Hypothalamus (tissue), 51 donors: ENCODE data around the gene TXK.
"Not testable (repeated sequence)": the region's sequence is repeated elsewhere in the genome, so short reads cannot be mapped to it uniquely, and the experiment has no call there.

Experiments used
- DNase-seq, 51 donors: peaks; one replicate each; lab custom pipeline; 2025; lab: John Stamatoyannopoulos, UW

The TXK gene

DNA sequence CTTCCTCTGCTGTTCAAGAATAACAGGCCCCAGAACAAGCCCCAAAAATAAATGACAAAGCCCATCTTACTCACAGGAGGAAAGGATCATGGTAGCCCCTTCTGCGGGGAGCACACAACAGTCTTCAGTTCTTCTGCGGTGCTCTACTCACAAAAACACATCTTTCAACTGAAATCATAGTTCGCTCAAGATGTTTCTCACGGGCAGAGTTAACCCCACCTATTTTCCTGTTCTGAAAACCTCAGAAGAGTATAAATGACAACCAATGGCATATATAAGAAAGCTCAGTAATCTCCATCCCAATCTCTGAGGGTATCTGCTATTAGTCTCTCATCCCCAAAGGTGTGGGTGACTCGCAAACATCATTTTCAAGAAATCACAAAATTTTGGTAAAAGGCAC, at the start of gene TXK:
Gene TXK (minus strand): TSS at position 170 of the 400 bp plus-strand sequence. CDS start 80 bp downstream, at position 90.
- DNase-seq: no peak

DNA sequence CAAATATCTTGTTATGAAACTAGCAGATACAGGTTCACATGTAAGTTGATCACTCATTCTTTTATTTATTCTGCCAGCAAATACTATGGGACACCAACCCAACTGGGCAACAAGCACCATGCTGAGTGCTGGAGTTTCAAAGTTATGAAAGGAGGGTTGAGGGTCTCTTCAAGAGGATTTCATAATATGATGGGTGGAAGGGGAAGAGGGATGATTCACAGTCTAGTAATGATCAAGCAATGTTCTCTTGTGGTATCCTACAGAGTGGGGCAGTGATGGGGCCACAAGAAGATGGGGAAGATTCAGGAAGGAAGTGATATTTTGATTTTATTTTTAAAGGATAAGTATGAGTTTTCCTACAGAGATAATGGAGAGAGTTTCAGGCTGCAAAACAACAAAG, 46.2 kb upstream of the TXK start:
- no peak for DNase-seq

DNA sequence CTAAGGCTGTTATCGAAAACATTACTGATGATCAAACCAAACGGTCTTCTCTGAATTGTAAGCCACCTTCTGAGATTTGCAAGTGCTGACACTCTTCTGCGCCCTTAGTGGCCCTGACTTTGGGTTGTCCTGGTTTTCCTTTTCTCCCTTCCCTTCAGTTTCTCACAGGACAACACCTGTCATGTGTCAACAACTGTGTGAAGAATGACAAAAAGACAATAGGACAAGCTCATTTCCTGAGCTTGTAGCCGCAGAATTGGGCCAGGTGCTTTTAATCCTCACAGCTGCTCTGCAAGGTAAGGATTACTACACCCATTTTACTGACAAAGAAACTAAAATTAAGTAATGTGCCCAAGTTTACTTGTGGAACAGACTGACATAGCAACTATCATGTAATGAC, 44.9 kb upstream of the TXK start:
- no peak for DNase-seq

DNA sequence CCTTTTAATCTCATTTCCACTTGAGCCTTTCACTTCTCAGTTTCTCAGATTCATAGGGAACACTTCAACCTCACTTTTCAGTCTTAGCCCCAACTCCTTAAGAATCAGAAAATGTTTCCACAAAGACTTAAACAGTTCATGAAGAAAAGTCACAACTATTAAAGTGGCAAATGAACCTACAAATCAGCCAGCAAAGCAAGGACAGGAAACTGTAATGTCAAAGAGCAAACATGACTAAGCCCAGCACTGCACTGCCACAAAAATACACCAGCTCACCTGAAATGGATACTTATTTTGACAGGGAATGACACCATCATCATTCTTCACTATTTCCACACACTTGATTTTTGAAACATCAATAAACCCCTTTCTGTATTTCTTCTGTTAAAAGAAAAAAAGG, 41.8 kb upstream of the TXK start:
- no peak for DNase-seq

DNA sequence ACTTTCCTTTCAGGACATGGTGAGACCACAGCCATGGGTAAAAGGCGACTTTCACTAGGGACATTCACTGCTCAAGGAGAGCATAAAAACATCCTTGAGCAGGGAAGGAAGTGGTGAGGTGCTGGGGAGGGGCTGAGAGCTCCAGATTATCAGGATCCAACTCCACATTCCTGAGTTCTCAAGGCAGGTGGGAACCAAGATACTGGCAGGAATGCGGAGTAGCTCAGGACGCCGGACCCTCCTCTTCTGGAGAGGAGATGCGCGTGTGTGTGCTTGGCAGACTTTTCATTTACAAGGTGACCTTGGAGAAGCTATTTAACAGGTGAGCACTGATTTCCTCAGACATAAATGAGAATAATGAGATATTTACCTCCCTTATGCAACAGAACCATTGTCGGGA, 41.3 kb upstream of the TXK start:
- no peak for DNase-seq

DNA sequence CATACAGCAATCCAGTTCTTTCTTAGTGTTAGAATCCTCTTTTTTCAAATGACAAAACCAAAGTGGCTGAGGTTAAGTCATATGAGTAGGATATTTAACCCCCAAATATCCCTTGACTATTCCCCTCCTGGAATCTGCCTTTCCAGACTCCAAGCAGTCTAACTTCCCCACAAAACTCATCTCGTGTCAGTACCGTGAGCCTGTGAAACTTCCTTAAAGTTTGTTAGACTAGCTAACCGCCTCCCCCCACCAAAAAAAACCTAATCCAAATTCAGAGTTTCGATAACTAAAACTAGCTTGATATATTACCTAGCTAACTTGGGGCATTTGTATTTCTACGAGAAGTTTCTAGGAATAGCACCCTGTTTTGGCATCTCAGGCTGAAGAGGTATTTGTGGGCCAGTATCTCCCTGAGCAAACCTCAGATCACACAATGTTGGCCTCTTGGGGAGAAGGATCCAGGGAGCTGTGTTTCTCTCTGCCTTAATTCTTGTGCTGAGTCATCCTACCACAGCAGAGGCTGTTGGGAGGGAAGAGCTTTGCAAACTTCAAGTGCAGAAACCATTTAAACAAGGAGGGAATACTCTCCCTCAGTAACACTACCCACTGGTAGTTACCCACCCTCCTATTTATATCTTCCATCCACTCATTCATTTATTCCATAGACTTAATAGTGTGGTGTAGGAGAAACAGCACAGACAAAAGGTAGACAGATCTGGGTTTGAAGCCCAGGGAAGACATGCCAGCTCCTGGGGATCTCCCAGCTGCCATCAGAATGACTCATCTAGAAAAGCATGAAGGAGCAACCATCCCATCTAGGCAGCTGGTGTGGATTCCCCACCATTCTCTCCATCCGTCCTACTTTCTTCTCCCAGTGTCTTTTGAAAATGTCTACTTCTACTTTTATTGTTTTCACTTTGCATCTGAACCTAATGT, 39.3 kb upstream of the TXK start:
- DNase-seq: no peak

DNA sequence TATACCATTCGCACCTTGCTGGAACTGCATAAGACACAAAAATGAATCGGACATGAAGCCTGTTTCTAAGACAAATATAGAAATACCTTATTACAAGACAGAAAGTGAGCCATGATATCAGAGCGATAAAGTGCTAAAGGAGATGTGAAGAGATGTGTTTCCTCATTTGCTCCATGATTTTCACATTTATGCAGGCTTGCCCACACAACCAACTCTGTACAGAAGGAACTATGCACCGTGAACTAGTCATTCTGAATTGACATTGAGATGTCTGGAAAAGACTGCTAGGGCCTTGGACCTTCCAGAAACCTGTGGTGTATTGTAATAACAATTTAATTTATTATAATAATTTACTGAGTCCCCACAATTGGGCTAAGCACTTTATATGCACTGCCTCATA, 38.6 kb upstream of the TXK start:
- DNase-seq: no peak

DNA sequence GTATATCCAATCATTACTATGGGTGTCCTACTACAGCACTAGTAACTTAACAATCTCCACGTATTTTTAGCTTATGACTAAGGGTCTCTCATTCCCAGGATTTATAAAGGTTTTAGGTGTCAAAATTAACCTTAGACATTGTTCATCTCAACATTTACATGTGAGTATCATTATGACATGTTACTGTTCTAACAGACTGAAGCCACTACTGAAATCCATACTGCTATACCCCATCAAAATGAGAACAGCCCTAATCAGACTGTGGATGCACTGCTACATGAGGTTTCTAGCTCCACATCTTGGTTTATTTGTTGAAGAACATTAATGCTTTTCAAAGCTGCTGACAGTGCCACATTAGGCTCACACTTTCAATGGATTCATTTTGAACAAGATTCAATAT, 35.6 kb upstream of the TXK start:
- DNase-seq: no peak

DNA sequence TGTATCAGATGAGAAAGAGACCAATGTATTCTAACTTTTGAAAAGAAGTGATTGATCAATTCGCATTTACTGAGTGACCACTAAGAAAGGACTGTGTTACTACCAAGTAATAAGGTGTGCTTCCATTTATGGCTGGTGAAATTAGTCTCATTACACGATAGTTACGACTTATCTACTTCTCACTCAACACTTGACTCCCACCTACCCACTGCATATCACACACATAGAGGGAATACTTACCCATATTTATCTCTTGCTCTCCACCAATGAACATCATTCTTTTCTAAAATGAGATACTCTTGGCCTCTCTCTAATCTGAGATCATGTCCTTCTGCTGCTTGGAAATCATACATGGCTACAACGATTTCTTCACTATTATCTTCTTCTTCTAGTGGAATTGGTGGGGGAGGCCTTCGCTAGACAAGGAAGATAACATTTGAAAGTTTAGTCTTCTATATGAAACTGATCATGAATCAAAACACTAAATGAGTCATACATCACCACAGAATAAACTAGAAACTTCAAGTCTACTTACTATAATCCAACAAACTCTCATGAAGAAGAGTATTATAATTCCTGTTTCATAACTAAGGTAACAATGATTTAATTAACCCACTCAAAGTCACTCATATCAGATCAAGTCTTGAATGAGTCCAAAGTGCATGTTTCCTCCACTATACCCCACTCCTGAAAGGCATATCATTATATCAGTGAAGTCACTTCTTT, 33.7 kb upstream of the TXK start:
- DNase-seq: no peak

DNA sequence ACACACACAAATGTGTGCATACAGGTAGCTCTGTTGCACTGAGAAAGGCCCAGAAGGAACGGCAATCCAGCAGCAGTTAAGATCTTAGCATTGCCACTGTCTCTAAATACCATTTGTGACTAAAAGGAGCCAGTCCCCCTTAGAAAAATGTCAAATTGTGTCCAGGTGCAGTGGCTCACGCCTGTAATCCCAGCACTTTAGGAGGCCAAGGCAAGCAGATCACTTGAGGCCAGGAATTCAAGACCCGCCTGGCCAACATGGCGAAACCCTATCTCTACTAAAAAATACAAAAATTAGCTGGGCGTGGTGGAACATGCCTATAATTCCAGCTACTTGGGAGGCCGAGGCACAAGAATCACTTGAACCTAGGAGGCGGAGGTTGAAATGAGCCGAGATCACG, 30.5 kb upstream of the TXK start:
- DNase-seq: not testable (repeated sequence)

DNA sequence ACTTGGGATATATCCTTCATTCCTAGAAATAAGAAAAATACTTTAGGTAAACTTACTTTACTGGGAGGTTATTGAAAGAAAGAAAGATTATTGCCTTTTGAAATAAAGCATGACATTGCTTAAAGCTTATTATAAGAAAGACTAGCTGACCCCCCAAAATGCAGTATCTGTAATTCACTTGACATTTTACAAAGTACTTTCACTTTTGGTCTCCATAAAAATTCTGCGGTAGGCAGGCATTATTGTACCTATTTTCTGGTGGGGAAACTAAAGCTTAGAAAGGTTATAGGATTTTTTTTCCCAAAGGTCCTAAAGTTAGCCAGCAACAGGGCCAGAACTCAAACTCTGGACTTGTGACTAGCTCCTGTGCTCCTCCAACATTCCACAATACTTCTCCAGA, 29.7 kb upstream of the TXK start:
- DNase-seq: no peak

DNA sequence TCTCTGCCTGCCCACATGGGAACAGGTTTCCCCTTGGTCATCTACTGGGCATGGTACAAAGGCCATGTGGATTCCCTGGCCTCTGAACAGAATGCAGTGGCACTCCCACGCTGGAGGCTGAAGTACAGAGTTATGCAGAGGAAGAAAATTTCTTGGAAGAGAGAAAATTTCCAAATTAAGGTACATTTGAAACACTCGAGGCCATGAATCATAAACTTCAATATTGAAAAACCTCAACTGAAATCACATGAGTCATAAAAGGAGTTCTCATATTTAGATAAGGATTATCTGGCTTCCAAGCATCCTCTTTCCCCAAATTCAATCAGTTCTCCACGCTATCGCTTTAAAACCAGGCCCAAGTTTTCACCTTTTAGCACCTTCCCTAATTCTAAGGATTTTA, 28.1 kb upstream of the TXK start:
- DNase-seq: no peak

DNA sequence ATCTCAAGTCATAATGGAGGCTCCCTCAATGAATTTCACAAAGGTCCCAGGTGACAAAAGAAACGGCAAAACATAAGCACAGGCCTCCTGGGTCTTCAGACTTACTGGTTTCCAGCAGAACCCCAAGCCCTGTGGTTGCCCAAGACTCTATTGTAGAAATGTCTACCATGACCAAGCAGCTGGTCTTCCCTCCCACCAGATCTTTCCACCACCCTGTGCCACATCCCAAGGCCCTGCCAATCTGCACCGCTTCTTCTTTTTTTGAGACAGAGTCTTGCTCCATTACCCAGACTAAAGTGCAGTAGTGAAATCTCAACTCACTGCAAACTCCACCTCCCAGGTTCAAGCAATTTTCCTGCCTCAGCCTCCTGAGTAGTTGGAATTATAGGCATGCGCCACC, 23.2 kb upstream of the TXK start:
- no peak for DNase-seq

DNA sequence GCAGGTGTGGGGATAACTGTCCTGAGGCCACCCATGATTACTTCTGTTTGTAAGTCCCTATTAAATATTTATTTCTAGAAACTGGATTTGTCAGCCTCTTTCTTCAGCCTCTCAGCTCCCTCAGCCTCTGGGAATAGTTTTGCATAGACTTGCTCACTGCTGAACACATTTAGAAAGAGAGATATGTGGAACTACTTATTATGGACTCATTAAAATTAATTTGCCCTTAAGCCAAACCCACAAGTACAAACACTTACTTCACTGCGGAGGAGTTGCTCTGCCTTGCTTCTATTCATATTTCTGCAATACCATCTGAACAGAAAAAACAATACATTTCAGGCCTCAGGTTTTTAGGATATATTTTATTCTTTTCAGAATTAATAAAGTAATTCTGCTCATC, 22.4 kb upstream of the TXK start:
- DNase-seq: no peak

DNA sequence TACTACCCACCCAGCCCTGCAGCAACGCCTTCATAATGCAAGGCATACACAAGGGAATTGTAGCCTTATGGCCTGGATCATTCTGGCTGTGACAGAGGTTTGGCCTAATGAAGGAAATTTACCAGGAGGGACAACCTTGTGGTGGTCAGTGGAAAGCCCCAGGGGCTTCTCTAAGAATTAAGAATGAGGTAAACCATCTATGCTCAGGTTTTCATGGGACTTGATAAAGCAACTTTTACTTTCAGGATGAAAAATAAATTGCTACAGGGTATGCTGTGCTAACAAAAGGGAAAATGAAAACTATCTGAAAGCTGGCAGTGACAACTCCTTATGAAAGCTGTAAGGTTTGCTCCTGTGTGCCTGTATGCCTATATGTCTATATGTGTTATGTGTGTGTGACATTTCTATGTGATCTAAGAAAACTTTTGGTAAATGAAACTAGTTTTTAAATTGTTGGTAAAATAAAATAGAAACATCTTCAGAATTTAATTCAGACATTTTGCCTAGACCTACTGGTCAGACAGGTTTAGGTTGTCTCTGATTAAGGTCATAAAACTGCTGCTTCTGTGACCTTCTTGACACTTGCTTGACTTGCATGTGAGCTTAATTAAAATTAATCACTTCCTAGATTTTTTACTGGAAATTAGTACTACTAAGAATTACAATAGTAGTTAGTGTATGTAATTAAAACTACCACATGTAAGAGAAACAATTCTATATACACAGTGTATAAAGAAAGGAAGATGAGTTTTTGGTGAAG, 19.9 kb upstream of the TXK start:
- no peak for DNase-seq

DNA sequence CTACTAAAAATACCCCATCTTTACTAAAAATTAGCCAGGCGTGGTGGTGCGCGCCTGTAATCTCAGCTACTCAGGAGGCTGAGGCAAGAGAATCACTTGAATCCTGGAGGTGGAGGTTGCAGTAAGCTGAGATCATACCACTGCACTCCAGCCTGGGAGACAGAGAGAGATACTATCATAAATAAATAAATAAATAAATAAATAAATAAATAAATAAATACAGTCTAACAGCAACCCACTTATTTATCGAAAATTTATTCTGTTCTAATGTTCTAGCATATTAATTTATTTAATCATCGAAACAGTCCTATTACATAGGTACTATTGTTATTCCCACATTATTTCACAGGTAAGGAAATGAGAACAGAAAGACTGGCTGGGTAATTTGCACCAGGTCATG, 18.2 kb upstream of the TXK start:
- no peak for DNase-seq

DNA sequence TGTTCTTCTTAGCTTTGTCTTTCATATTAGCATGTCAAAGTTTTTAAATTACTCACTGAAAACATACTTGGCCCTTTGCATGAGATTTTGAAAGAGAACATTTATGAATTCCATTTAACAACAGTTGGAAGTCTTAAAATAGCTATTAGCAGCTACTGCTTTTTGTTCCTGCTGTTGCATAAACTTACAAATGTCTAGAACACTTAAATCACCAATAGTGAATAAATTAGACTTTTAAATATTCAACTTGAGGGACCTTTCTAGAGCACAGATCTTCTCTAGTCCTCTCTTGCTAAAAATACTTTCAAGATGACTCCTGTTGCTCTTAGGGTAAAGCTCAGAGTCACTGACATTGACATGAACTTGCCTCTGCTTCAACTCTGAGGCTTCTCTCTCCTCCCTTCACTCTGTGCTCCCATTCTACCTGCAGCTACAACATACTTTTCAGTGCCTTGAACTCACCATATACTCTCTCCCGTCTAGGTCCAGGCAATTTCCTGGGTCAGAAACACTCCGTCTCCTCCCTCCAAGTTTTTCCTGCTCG, 15.8 kb upstream of the TXK start:
- DNase-seq: no peak

DNA sequence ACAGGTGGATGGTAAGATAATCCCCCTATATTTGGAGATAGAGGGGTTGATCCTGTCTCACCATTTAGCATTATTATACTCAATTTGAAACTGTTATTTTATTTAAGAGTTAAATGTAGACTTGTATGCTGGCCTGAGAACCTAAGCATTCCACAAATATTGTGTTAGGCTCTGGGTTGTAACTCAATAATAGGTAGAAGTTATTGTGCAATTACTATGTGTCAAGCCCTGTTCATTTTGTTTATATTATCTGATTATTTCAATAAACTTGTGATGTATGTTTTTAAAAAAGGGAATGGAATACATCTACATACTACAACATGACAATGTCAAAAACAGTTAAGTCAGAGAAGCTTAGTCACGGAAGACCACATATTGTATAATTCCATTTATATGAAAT, 13.6 kb upstream of the TXK start:
- DNase-seq: no peak

DNA sequence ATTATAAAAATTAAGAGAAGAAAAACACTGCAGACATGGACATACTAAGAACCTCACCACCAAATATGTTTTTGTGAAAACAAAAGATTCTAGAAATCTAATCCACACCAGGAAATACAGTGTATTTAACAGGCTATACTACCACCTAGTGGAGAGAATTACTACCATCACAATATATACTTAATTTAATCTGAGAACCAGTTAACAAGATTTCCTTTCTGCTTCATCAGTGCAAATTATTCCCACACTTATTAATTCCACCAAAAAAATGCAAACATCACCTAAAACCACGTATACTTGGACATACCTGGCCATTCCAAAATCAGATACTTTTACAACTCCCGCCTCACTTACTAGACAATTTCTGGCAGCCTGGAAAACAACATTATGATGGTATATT, 7.0 kb upstream of the TXK start:
- no peak for DNase-seq

DNA sequence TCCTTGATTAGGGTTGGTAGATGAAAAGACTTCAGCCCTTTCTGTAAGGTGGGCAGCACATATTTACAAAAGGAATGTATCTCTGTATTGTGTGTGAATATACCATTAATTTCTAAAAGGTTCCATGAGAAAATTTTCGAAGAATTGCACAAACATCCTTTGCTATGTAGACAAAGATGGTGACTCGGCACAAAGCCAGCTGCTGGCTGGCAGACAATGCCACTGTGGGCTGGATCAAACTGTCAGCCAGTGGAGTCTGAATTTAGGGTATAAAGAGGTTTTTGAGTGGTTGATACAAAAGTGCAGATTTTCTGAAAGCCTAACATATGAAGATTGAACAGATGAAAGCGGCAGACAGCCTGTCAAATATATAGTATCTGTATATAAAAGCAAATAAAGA, 5.6 kb upstream of the TXK start:
- DNase-seq: peak in 5 of 51 donors; percentile 1 to 14 (median 4)

DNA sequence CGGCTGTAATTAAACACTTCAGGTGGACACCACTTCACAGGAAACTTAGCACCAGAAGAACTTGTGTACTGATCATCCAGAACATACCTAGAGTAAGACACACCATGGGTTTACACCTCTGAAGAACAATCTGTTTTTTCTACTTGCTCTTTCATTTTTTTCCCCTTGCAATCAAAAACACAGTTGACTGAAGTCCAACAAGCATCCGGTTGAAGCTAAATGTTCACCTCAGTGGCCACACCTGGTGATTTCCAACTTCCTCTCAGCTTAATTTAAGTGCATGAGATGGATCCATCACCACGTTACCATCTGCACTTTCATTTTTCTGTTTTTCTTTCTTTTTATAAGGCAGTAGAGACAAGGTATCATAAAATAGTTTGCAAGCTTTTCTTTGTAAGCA, 4.9 kb upstream of the TXK start:
- DNase-seq: no peak
